GM12872 (cell line): ENCODE data around the gene C1QBP.

ENCODE experiments used
- CTCF ChIP-seq: IDR thresholded peaks from 3 replicates; pipeline ENCODE4 v1.5.1; 2011; ENCODE audit warnings: low read depth, mild to moderate bottlenecking, low read length, moderate library complexity; ENCODE audit not compliant: insufficient read depth

The C1QBP gene

DNA sequence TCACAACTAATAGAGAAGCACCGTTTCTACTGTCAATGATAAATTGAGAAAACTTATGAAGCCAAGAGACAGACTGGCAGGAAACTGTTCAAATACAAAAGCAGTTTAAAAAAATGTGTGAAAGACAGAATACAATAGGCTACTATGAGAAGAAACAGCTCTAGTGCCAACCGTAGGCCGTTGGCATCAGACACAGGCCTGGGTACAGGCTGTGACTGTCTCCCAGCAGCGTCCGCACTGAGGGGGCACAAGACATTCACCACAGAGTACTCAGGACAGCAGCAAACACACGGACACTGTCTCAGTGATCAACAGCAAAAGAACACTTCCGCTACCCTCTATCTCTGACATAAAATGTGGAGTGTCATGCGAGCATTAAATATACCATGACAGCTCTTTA, 7.8 kb upstream of the C1QBP start:
- TF ChIP-seq CTCF: no peak

- no peak for TF ChIP-seq CTCF
Observed at GRCh38 chr17:5444209-5444608, 5.3 kb upstream of the C1QBP start.

- no peak for TF ChIP-seq CTCF
Observed at GRCh38 chr17:5443728-5444127, 4.8 kb upstream of the C1QBP start.

DNA sequence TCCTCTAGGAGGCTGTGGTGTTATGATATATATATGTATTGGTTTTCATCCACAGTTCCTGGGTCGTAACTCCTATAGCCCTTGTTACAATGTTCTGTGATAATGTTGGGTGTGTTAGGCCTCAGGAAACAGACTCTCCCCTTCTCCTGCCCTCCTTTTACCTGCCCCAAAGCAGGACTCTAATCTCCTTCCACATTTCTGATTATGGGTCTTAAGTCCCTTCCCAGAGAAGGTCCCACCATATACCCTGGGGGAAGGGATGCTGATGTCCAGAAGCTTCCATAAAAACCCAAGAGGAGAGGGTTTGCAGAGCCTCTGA, 450 bp upstream of the C1QBP start:
- TF ChIP-seq CTCF: no peak

GRCh38 chr17:5437721-5438317, 1.1 kb downstream of the C1QBP start:
- TF ChIP-seq CTCF: no peak

DNA sequence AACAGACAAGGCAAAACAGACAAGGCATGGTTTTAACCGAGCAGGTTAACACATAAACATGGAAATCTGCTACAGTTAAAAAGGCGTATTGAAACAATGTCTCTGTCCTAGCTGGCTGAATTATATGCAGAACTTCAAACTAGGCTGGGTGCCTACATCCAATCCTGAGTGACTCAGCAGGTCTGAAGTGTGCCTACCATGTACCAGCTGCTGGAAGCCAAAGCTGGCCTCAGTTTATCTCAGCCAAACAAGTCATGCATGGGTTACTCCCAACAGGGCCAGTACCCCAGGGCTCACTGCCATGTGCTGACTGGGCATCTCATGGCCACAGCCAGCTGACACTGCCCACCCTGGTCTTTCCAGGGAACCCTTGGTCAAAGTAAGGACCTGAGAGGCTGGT, 4.0 kb downstream of the C1QBP start:
- TF ChIP-seq CTCF: no peak

DNA sequence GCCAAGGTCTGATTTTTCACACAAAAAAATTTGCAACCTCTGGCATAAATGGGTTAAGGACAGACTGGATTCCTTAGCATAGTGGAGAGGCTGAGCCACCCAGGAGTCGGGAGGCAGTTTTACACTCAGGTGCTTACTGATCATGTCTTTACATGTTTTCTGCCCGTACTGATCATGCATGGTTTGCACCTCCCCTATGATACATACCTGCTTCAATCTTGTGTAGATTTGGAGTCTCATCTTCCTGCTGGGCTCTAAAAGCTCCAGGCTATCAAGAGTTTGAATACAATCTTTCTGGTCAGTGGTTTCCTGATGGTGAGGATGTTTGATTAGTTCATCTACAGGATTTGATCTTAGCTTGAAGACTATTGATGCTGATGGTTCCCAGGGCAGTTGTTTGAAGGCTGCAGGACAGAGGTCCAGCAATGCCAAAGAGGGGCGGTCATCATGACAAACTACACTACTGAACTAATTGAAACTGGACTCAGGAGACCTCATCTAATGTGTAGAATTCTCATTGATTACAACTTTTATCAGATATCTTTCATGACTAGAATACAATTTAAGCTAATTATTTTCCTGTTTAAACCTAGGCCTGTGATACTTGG, 6.9 kb downstream of the C1QBP start:
- no peak for TF ChIP-seq CTCF
